HG03521 (cell line): ENCODE data around the gene TPD52L2.
"Not testable (repeated sequence)": the region's sequence is repeated elsewhere in the genome, so short reads cannot be mapped to it uniquely, and the experiment has no call there.

Experiments
- ATAC-seq: cut with Tn5 transposase; IDR thresholded peaks from one replicate; pipeline ENCODE4 v1.9.1; 2021; ENCODE audit warnings: mild to moderate bottlenecking, moderate library complexity; ENCODE audit not compliant: unreplicated experiment

The TPD52L2 gene

DNA sequence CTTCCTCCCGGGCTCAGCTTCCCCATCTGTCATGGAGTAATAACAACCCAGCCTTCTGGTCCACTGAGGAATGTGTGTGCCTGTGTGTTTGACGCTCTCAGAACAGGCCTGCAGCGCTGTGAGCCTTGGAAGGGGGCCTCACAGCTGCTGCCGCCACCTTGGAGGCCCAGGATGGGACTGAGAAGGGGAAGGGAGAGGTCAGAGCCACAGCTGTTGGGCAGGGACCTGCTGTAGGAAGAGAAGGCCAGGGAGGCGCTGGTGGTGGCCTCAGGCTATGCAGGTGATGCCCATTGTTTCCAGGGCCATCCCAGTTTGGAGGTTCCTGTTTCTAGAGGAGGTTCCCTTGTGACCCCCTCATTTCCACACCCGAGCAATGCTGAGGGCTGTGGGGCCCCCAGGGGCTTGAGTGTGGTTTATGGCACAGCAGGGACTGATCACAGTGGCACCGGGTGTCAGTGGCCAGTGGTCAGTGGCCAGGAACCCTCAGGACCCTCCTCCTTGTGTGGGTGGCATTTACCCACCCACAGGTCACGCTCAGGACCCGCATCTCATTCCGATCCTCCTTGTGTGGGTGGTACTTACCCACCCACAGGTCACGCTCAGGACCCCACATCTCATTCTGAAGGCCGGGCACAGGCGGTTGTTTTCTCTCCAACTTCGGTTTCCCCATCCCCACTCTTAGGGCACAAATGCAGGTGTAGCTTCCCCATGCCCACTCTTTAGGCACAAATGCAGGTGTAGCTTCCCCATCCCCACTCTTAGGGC is 14.0 kb downstream of the TPD52L2 start:
- no peak for ATAC-seq

DNA sequence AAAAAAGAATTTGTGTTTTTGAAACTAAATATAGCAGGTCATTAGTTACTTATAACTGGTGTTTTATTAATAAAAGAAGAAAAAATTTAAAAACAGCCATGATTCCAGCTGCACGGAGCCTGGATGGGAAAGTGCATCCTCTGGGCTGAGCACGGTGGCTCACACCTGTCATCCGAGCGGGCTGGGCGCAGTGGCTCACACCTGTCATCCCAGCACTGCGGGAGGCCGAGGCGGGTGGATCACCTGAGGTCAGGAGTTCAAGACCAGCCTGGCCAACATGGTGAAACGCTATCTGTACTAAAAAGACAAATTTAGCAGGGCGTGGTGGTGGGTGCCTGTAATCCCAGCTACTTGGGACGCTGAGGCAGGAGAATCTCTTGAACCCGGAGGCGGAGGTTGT is 15.8 kb downstream of the TPD52L2 start:
- ATAC-seq = not testable (repeated sequence)

DNA sequence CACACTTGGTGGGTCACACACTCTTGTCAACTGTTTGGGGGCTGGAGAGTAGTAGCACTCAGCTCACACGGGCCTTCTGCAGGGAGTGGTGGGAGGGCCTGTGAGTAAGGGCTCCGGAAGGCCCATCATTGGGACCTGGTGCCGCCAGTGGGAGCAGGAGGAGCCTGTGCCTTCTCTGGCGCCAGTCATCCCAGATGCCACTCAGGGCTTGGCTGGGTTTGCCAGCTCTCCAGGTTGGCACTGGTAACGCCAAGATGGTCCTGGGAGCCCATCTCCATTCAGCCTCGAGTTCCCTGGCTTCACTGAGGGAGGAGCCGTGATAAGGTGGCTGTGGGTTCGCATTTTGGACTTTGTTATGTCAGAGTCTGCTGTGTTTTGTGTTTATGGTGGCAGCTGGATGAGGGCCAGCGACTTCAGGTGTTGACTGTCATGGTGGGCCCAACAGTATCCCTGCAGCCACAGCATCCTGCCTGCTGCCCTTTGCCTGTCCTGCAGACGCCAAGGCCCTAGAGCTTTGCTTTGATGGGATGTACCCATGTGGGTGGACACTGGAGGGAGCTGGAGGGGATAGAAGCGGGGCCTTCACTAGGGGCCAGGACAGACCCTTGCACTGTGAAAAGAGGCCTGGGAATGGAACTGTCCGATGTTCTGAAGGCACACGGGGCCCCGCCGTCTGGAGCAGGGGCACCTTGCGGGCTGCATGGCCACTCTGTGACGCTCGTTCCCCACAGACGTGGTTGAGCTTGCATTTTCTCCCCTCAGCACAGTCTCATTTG is 16.6 kb downstream of the TPD52L2 start:
- ATAC-seq = no peak

DNA sequence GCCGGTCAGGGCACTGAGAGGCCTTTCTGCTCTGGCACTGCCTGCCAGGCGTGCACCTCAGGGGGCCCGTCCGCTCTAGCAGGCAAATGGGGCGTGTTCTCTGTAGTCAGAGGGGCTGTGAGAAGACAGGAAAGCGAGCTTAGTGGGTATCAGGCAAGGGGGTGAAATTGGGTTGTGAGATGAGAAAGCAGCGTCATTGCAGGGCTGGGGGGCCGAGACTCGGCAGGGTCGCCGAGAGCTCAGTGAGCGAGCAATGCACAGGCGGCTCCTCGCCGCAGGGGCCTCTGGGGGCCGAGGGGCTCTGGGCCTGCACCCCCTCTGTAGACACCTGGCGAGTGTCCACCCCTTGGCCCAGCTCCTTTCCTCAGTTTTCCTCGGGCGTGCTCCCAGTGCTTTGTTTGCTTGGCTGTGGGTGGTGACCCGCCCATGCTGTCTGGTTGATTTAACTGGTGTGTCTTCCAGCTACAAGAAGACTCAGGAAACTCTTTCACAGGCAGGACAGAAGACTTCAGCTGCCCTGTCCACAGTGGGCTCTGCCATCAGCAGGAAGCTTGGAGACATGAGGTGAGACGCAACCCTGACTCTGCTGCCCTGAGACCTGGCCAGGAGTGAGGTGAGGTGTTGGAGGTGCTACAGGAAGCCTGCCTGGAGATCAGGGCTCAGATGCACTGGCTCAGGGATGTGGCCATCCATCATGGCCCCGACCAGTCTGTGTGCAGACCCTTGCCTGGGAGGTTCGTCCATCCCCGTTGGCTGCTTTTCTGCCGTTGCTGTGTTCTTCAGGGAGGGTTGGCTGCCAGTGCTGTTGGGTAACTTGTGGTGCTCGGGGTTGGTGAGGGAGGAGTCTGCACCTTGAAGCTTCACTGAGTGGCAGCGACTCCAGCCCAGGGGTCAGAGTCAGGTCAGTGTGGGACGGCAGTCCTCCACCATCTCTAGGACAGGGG is 17.5 kb downstream of the TPD52L2 start:
- no peak for ATAC-seq

DNA sequence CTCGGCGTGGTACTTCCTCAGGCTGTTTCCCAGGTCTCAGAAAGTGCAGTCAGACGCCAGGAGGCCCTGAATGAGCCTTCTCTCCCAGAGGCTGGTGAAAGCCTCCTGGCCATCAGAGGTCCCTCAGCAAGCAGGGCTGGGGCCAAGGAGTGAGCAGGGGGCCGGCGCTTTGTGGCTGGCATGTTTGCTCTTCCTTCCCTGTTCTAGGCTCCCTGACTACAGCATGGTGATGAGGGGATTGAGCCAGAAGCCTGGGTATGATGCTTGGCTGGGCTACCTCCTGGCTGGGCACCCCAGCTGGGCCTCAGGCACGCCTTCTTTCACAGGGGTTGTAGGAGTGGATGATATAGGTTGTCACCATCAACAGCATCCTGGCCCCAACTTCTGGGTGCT is 18.1 kb downstream of the TPD52L2 start:
- no peak for ATAC-seq

- no peak for ATAC-seq
Observed at GRCh38 chr20:63884506-63885263, 19.6 kb downstream of the TPD52L2 start.

- ATAC-seq = no peak
Observed at GRCh38 chr20:63885264-63886053, 20.4 kb downstream of the TPD52L2 start.

GRCh38 chr20:63886054-63886419 is 21.0 kb downstream of the TPD52L2 start:
- no peak for ATAC-seq

GRCh38 chr20:63886921-63887320 is 21.9 kb downstream of the TPD52L2 start:
- no peak for ATAC-seq

DNA sequence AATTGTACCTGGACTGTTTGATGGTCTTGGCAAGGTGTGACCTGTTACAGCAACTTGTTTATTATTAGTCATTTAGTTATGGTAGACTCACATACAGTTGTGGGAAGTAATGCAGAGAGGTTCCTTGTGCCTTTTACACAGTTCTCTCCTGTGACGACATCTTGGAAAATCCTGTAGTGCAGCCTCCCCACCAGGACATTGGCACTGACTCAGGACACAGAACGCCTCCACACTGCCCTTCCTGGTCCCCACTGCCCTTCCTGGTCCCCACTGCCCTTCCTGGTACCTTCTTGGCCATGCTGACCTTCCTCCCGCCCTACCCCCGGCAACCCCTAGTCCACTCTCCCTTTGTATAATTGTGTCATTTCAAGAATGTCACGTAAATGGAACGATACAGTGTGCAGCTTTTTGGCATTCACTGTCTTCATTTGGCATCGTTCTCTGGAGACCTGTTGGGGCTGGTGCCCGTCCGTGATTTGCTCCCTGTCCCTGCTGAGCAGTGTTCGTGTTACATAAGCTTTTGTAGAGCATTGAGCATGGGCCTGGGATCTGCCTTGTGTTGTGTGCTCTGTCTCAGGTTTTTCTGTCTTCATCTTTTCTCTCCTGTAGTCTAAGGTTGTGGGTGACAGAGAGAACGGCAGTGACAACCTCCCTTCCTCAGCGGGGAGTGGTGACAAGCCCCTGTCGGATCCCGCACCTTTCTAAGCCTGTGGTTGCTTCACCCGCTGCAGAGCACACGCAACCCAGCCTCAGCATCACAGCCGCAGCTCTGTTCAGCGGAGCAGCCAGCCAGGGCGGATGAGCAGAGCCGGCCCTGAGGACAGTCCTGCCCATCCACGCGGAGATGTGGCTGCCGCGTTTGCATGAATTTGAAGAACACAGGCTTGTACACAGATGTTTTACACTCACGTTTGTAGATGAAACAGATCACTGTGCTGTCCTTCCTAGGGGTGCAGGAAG is 24.5 kb downstream of the TPD52L2 start:
- no peak for ATAC-seq

GRCh38 chr20:63890201-63890576 is 25.1 kb downstream of the TPD52L2 start:
- no peak for ATAC-seq

- ATAC-seq = no peak
Observed at GRCh38 chr20:63890616-63891015, 25.5 kb downstream of the TPD52L2 start.

GRCh38 chr20:63891061-63892002 is 26.3 kb downstream of the TPD52L2 start:
- ATAC-seq = no peak

DNA sequence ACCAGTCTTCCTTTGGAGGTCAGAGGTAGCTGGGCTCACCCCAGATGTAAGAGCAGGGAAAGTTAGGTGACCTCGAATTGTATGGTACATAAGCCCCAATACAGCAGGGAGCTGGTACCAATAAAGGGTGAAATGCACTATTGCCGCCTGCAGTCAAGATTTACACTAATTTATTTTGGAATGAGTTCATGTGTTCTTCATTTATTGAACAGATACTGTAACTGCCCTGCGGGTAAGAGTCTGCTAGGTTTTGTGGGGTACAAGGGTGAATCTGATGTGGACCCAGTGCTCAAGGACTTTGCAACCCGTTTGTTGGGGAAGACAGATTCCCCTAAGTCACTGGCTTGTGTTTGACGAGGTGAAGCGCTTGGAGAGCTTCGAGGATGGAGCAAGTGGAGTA is 27.3 kb downstream of the TPD52L2 start:
- no peak for ATAC-seq

GRCh38 chr20:63893999-63894357 is 28.9 kb downstream of the TPD52L2 start:
- no peak for ATAC-seq

DNA sequence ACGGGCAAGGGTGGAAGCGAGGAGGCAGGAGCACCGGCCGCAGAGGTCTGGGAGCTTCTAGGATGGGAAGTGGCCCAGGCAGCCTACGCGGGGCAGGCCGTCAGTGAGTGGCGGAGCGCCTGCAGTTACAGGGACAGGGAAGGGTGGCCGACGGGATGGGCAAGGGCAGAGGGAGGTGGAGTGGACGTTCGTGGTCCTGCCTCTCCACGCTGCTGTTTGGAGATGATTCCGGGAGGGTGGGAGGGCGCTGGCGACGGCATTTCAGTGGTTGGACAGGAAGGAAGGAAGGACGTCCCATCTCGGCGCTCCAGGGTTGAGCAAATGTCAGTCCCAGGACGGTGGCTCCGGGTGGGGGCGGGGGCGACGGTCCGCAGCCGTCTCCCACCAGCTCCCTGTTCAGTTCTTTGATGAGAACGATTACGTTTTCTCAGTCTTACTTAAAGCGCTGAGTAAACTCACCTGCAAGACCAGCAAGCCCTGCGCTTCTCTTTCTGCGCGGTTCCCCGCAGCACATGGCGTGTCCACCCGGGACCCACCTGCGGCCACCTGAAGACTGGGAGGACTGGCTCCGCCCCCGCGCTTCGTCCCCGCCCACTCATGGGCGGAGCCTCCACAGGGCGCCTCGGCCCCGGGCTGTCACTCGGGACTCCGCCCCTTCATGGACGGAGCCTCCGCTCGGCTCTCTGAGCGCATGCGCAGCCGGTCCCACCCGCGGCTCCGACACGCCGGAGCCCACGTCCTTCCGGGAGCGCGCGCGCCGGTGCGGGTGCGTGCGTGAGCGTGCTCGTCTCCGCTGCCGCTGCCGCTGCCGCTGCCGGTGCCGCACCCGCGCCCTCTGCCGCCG is 29.5 kb downstream of the TPD52L2 start, which contains the start of gene DNAJC5:
DNAJC5 (plus strand) TSS at position 769 of the 844 bp plus-strand sequence. CDS start 33,220 bp downstream, outside the sequence.
- ATAC-seq = peak; percentile 91
